HG03571 (cell line): ENCODE data around the gene GTF2H2C.
"Not testable (repeated sequence)": the region's sequence is repeated elsewhere in the genome, so short reads cannot be mapped to it uniquely, and the experiment has no call there.

ENCODE experiments used
- ATAC-seq: cut with Tn5 transposase; IDR thresholded peaks from one replicate; pipeline ENCODE4 v1.9.1; 2021; ENCODE audit not compliant: unreplicated experiment

The GTF2H2C gene

GRCh38 chr5:69560587-69561431, 818 bp downstream of the GTF2H2C start:
- ATAC-seq, result not testable (repeated sequence)

GRCh38 chr5:69566172-69566571, 6.2 kb downstream of the GTF2H2C start:
- not testable (repeated sequence) for ATAC-seq

DNA sequence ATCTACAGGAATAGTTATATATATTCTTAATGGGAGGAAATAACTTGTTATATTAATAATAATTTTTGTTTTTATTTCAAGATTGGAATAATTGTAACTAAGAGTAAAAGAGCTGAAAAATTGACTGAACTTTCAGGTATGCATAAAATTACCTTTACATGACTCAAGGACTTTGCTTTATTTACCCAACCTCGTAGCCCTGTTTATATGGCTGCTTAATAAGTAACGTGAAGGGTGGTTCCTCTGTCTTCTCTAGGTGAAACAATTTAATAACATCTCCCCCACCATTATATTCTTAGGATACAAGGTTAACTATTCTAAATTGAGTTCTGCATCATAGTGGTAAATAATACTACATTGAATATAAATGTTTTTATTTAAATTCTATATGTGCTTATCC, 8.1 kb downstream of the GTF2H2C start:
- ATAC-seq, result not testable (repeated sequence)

DNA sequence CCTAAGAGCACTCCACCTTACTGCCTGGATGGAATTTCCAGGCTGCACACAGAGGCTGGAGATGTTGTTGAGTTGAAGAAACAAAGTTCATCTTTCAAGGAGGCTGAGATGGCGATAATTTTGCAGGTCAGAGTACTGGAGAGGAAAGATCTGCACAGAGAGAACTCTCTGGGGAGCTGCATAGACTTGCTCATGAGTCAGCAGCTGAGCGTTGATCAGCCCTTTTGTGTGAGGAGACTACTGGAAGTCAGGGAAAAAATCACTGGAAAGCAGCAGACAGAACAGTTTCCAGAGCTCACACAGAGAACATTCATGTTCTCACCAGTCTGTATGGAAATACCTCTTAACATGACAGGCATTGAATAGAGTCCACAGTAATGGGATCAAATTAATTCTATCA, 23.4 kb downstream of the GTF2H2C start:
- not testable (repeated sequence) for ATAC-seq

GRCh38 chr5:69596114-69596840, 36.3 kb downstream of the GTF2H2C start:
- not testable (repeated sequence) for ATAC-seq

DNA sequence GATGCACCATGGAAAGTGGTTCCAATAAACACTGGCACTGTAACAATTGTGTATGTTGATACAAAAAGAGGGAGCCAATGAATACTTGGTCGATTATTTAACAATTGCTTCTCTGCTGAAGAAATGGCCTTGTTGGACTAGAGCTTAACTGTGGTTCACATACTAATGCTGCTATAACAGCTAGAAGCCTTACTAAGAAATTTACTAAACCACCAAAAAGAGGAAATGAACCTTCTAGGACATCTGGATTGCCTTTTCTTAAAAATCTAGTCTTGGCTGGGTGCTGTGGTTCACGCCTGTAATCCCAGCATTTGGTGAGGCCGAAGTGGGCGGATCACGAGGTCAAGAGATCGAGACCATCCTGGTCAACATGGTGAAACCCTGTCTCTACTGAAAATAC, 42.0 kb downstream of the GTF2H2C start:
- ATAC-seq, result peak; percentile 90

- not testable (repeated sequence) for ATAC-seq
Observed at GRCh38 chr5:69606839-69607238, 46.8 kb downstream of the GTF2H2C start.

DNA sequence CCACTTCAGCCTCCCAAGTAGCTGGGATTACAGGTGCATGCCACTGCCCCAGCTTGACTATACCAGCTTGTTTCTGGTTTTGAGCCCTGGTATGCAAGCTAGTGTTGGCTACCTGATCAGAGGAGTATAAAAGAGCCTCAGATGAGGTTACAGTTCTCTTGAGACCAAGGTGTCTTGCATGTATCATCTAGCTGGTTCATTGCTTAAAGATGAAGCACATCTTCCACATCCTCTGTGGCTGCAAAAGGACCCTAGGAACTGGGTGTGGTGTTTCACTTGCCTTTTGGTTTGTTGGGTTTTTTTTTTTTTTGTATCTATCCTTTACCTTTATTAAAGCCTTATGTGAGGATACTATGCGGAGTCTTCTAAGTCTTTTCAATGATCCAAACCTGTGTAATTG, 47.8 kb downstream of the GTF2H2C start:
- not testable (repeated sequence) for ATAC-seq

GRCh38 chr5:69608861-69609496, 49.0 kb downstream of the GTF2H2C start:
- ATAC-seq, result not testable (repeated sequence)

DNA sequence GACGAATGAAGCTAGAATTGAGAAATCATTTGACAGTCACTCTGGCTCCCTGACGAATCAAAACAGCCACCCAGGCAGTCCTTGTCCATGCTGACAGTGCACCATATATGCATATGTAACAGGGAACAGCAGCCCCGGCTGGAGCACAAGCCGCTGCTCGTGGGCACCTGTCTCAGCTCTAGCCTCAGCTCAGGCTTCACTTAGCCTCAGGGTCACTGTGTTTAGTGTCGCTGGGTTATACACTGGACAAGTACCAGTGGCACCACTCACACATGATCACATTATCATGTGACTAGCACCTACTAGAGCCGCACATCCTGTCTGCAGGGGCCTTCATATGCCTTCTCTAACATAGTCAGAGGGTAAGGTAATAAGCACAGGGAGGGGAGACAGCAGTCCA, 54.9 kb downstream of the GTF2H2C start:
- not testable (repeated sequence) for ATAC-seq

GRCh38 chr5:69631879-69632278, 71.9 kb downstream of the GTF2H2C start:
- not testable (repeated sequence) for ATAC-seq
